ENCODE data around the gene LRRC46.

DNA sequence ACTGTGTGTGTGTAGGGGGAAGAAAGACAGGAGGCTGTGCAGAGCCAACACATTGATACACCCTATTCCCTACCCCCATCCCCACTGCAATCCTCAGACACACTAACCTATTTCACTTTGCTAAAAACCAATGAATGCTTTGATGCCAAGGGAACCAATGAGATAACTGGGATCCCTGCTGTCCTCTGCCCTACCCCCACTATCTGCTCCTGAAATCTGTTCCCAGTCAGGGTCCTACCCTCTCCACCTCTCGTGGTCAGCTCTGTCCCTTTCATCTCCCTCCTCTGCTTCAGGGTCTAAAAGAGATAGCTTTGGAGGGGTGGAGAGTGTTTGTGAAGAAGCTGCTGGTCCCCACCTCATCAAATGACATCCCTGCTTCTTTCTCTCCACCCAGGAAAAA is 38.6 kb downstream of the LRRC46 start:
- TF ChIP-seq, protein P1, sequence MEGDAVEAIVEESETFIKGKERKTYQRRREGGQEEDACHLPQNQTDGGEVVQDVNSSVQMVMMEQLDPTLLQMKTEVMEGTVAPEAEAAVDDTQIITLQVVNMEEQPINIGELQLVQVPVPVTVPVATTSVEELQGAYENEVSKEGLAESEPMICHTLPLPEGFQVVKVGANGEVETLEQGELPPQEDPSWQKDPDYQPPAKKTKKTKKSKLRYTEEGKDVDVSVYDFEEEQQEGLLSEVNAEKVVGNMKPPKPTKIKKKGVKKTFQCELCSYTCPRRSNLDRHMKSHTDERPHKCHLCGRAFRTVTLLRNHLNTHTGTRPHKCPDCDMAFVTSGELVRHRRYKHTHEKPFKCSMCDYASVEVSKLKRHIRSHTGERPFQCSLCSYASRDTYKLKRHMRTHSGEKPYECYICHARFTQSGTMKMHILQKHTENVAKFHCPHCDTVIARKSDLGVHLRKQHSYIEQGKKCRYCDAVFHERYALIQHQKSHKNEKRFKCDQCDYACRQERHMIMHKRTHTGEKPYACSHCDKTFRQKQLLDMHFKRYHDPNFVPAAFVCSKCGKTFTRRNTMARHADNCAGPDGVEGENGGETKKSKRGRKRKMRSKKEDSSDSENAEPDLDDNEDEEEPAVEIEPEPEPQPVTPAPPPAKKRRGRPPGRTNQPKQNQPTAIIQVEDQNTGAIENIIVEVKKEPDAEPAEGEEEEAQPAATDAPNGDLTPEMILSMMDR (IDR thresholded peaks at IDR 0.05): no peak
- TF ChIP-seq TEAD1 (CRISPR knock-in tag; IDR thresholded peaks at IDR 0.05): no peak
- no peak for TF ChIP-seq ZNF416 (CRISPR knock-in tag; IDR thresholded peaks at IDR 0.05)
- TF ChIP-seq, protein P2, sequence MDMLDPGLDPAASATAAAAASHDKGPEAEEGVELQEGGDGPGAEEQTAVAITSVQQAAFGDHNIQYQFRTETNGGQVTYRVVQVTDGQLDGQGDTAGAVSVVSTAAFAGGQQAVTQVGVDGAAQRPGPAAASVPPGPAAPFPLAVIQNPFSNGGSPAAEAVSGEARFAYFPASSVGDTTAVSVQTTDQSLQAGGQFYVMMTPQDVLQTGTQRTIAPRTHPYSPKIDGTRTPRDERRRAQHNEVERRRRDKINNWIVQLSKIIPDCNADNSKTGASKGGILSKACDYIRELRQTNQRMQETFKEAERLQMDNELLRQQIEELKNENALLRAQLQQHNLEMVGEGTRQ (CRISPR knock-in tag; IDR thresholded peaks at IDR 0.05): no peak
